HCT116 (cell line): Measurements from ENCODE around the gene RANBP1.

Experiments
- CTCF ChIP-seq, 3 experiments: fragments of 200-600 bp in 1 of 3; sonication (generic) in 1 of 3; IDR thresholded peaks in 2 of 3; conservative IDR thresholded peaks in 1 of 3; 2 replicates each; pipeline ENCODE4 v1.5.1; 2012 to 2017; ENCODE audit warnings: low read depth in 2 of 3, low read length in 2 of 3, antibody characterized with exemption in 1 of 3, borderline replicate concordance in 1 of 3, control low read depth in 1 of 3, mild to moderate bottlenecking in 1 of 3, mixed read lengths in 1 of 3, mixed run types in 1 of 3, moderate library complexity in 1 of 3; ENCODE audit not compliant: insufficient read depth in 1 of 3
- EZH2 ChIP-seq: fragments of 200-600 bp; sonication (generic); IDR thresholded peaks from 2 replicates; pipeline ENCODE4 v1.6.1; 2017; ENCODE audit warnings: antibody characterized with exemption, mixed run types
- POLR2A ChIP-seq: IDR thresholded peaks from 2 replicates; pipeline ENCODE4 v1.7.0; 2011; ENCODE audit warnings: borderline replicate concordance; ENCODE audit not compliant: insufficient read depth, insufficient read length; ENCODE audit errors: extremely low read depth
- POLR2AphosphoS5 ChIP-seq: IDR thresholded peaks from 2 replicates; pipeline ENCODE4 v1.6.1; 2011; ENCODE audit warnings: mild to moderate bottlenecking, low read depth, low read length, moderate library complexity
- SIN3A ChIP-seq: IDR thresholded peaks from 2 replicates; pipeline ENCODE4 v1.6.1; 2012; ENCODE audit warnings: low read depth
- SP1 ChIP-seq: IDR thresholded peaks from 2 replicates; pipeline ENCODE4 v1.6.1; 2012; ENCODE audit warnings: low read depth
- TF ChIP-seq, protein P1 (sequence below): IDR thresholded peaks from 2 replicates; pipeline ENCODE4 v1.6.1; 2012
- TF ChIP-seq, protein P2 (sequence below): IDR thresholded peaks from 2 replicates; pipeline ENCODE4 v1.6.1; 2012; ENCODE audit warnings: low read depth

GRCh38 chr22:20146777-20147176 lies 30.9 kb downstream of the RANBP1 start:
- TF ChIP-seq CTCF (IDR thresholded peaks at IDR 0.05 in 2 of 3, conservative IDR thresholded peaks at IDR 0.05 in 1 of 3; ENCODE audit: borderline replicate concordance in 1 of 3, insufficient read depth in 1 of 3, low read depth in 2 of 3, low read length in 2 of 3) (no peak), EZH2 (no peak), SIN3A (no peak), POLR2AphosphoS5 (no peak), POLR2A (no peak), SP1 (no peak)
- TF ChIP-seq, protein P1, sequence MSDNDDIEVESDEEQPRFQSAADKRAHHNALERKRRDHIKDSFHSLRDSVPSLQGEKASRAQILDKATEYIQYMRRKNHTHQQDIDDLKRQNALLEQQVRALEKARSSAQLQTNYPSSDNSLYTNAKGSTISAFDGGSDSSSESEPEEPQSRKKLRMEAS = no peak
- TF ChIP-seq, protein P2, sequence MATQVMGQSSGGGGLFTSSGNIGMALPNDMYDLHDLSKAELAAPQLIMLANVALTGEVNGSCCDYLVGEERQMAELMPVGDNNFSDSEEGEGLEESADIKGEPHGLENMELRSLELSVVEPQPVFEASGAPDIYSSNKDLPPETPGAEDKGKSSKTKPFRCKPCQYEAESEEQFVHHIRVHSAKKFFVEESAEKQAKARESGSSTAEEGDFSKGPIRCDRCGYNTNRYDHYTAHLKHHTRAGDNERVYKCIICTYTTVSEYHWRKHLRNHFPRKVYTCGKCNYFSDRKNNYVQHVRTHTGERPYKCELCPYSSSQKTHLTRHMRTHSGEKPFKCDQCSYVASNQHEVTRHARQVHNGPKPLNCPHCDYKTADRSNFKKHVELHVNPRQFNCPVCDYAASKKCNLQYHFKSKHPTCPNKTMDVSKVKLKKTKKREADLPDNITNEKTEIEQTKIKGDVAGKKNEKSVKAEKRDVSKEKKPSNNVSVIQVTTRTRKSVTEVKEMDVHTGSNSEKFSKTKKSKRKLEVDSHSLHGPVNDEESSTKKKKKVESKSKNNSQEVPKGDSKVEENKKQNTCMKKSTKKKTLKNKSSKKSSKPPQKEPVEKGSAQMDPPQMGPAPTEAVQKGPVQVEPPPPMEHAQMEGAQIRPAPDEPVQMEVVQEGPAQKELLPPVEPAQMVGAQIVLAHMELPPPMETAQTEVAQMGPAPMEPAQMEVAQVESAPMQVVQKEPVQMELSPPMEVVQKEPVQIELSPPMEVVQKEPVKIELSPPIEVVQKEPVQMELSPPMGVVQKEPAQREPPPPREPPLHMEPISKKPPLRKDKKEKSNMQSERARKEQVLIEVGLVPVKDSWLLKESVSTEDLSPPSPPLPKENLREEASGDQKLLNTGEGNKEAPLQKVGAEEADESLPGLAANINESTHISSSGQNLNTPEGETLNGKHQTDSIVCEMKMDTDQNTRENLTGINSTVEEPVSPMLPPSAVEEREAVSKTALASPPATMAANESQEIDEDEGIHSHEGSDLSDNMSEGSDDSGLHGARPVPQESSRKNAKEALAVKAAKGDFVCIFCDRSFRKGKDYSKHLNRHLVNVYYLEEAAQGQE = no peak
